GM12892 (cell line): ENCODE results near the gene NRXN3.

Source experiments
- POLR2A ChIP-seq: IDR thresholded peaks from 2 replicates; pipeline ENCODE4 v1.6.1; 2011; ENCODE audit warnings: low read depth, low read length, control low read depth
- POLR2AphosphoS5 ChIP-seq: IDR thresholded peaks from 2 replicates; pipeline ENCODE4 v1.6.1; 2011; ENCODE audit warnings: low read depth, low read length, control low read depth
- TAF1 ChIP-seq: IDR thresholded peaks from 2 replicates; pipeline ENCODE4 v1.6.1; 2011; ENCODE audit warnings: low read depth, mild to moderate bottlenecking, control low read depth, low read length, borderline replicate concordance

DNA sequence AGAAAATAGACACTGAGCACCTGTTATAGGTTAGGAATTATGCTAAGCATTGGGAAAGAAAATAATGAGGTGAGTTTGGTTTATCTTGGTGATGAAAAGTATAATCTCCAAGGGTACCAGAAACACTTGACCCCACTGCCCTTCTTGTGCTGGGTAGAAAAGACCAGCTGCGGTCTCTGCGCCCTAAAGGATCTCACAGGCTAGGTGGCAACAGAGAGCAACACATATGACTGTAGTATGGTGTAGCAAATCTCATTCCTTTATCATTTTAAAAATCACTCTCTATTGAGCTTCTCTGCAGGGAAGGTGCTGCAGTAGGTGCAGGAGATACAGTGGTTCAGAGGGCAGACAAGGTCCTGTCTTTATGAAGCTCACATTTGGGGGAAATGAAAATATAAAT lies 26.1 kb downstream of the NRXN3 start:
- TF ChIP-seq POLR2A, result no peak
- no peak for TF ChIP-seq POLR2AphosphoS5
- TF ChIP-seq TAF1, result no peak
